Adrenal gland (tissue), 5 donors: ENCODE results near the gene ATF5.

Experiments
- CTCF ChIP-seq, 6 experiments: fragments of 450-650 bp in 4 of 6; fragments of 200-600 bp in 2 of 6; sonication (generic) in 1 of 6; IDR thresholded peaks; 1 replicate in 5 of 6; 2 replicates in 1 of 6; pipeline versions ENCODE4 v1.5.1 to v1.8.0; 2016 to 2021; ENCODE audit warnings: antibody characterized with exemption in 6 of 6, mild to moderate bottlenecking in 2 of 6, moderate library complexity in 1 of 6
- POLR2A ChIP-seq, 2 donors: fragments of 450-650 bp; IDR thresholded peaks; one replicate each; pipeline ENCODE4 v1.6.1; 2017; ENCODE audit warnings: antibody characterized with exemption in 2 of 2, mild to moderate bottlenecking in 2 of 2, moderate library complexity in 1 of 2
- donor health status: DM: no; HTN: no; CAD: no.

- no peak for TF ChIP-seq POLR2A (IDR thresholded peaks at IDR 0.05)
- TF ChIP-seq CTCF (IDR thresholded peaks at IDR 0.05), result no peak
Observed at GRCh38 chr19:49932731-49933131, 3.7 kb downstream of the ATF5 start.
